ENCODE results near the gene ANKRD9.

The ANKRD9 gene

GRCh38 chr14:102496958-102497744 lies 12.4 kb downstream of the ANKRD9 start:
- POLR2A ChIA-PET (ENCODE audit: low non-redundant PET): no interaction called here
- TF ChIP-seq, protein P1, sequence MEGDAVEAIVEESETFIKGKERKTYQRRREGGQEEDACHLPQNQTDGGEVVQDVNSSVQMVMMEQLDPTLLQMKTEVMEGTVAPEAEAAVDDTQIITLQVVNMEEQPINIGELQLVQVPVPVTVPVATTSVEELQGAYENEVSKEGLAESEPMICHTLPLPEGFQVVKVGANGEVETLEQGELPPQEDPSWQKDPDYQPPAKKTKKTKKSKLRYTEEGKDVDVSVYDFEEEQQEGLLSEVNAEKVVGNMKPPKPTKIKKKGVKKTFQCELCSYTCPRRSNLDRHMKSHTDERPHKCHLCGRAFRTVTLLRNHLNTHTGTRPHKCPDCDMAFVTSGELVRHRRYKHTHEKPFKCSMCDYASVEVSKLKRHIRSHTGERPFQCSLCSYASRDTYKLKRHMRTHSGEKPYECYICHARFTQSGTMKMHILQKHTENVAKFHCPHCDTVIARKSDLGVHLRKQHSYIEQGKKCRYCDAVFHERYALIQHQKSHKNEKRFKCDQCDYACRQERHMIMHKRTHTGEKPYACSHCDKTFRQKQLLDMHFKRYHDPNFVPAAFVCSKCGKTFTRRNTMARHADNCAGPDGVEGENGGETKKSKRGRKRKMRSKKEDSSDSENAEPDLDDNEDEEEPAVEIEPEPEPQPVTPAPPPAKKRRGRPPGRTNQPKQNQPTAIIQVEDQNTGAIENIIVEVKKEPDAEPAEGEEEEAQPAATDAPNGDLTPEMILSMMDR (conservative IDR thresholded peaks at IDR 0.05; ENCODE audit: low read depth): no peak
- CTCF ChIA-PET: no interaction called here
- DNase-seq (ENCODE audit: low spot score): no peak
- peak overlapping the region; percentile 100 for H3K27ac ChIP-seq

- DNase-seq (ENCODE audit: low spot score): no peak
- POLR2A ChIA-PET (ENCODE audit: low non-redundant PET): no interaction called here
- TF ChIP-seq, protein P1 (conservative IDR thresholded peaks at IDR 0.05; ENCODE audit: low read depth): no peak
- CTCF ChIA-PET: no interaction called here
- peak overlapping the region; percentile 100 for H3K27ac ChIP-seq
These were observed 13.3 kb downstream of the ANKRD9 start for GRCh38 chr14:102496331-102496691.

- ChIA-PET POLR2A (ENCODE audit: low non-redundant PET) (no interaction called here), CTCF (no interaction called here)
- H3K27ac ChIP-seq: peak overlapping the region; percentile 100
- TF ChIP-seq, protein P1 (conservative IDR thresholded peaks at IDR 0.05; ENCODE audit: low read depth): no peak
- DNase-seq (ENCODE audit: low spot score): no peak
These were observed 13.9 kb downstream of the ANKRD9 start for GRCh38 chr14:102495491-102496330.

- POLR2A ChIA-PET (ENCODE audit: low non-redundant PET): no interaction called here
- CTCF ChIA-PET: interaction anchor here (0.6 to 1.0 kb wide), 2 partner anchors 15 to 32 kb away, joined by 3 to 4 read pairs; no protein-coding TSS in a partner anchor
- no peak for DNase-seq (ENCODE audit: low spot score)
- H3K27ac ChIP-seq: peak overlapping the region; percentile 100
- TF ChIP-seq, protein P1 (conservative IDR thresholded peaks at IDR 0.05; ENCODE audit: low read depth): no peak
These were observed 16.0 kb downstream of the ANKRD9 start for GRCh38 chr14:102493585-102493984.

- POLR2A ChIA-PET (ENCODE audit: low non-redundant PET): no interaction called here
- DNase-seq (ENCODE audit: low spot score): no peak
- H3K27ac ChIP-seq: peak overlapping the region; percentile 100
- CTCF ChIA-PET: interaction anchor here (0.6 to 1.0 kb wide), 2 partner anchors 15 to 32 kb away, joined by 3 to 4 read pairs; no protein-coding TSS in a partner anchor
- TF ChIP-seq, protein P1 (conservative IDR thresholded peaks at IDR 0.05; ENCODE audit: low read depth): no peak
These were observed 16.5 kb downstream of the ANKRD9 start for GRCh38 chr14:102493096-102493495.

DNA sequence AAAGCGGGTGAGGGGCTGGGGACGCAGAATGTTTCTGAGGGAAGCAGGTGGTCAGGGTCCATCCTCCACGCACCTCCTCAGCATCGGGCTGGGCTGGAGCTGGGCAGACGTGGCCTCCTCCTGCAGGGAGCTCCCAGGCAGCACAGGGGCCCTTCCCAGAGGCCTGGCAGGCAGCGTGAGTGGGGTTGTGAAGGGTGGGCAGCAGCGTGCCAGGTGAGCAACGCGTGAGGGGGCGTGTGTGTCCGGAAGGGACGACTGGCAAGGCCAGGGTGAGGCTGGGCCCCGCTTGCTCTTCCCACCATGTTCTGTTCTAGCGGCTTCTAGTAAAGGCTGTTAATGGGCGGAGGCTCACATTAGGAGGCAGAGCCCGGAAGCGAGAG lies 17.1 kb downstream of the ANKRD9 start:
- TF ChIP-seq, protein P1 (conservative IDR thresholded peaks at IDR 0.05; ENCODE audit: low read depth): no peak
- CTCF ChIA-PET: interaction anchor here (1.0 kb wide), 1 partner anchor 16 kb away, joined by 4 read pairs; no protein-coding TSS in a partner anchor
- peak overlapping the region; percentile 100 for H3K27ac ChIP-seq
- DNase-seq (ENCODE audit: low spot score): no peak
- POLR2A ChIA-PET (ENCODE audit: low non-redundant PET): no interaction called here
